Keratinocyte (primary cell): ENCODE data around the gene FLNA. TPM values are rescaled to one million over a fixed set of nuclear protein-coding genes. Genes with fewer than 3 reads are reported as not detected.

Experiments used
- DNase-seq: peaks from one replicate; pipeline ENCODE4 v3.0.0-alpha.2; 2011; ENCODE audit warnings: low read depth, missing footprints, low spot score
- FAIRE-seq: peaks from 2 replicates; lab custom pipeline; 2011; peaks lifted over from hg19 to GRCh38; lab: Jason Lieb, UNC
- H2AFZ ChIP-seq: 2 replicates; pipeline ENCODE4 v1.6.0; 2012; ENCODE audit warnings: low read length, control low read depth, inconsistent platforms; ENCODE audit not compliant: control insufficient read depth
- H3K27ac ChIP-seq: 2 replicates; pipeline ENCODE4 v1.5.1; 2011; ENCODE audit warnings: low read length; ENCODE audit not compliant: control insufficient read depth, insufficient read depth
- H3K27me3 ChIP-seq: 3 replicates; pipeline ENCODE4 v1.6.0; 2011; ENCODE audit warnings: low read length; ENCODE audit not compliant: control insufficient read depth, insufficient read depth; ENCODE audit errors: extremely low read depth
- H3K36me3 ChIP-seq, 2 experiments: 2 replicates in 1 of 2; 3 replicates in 1 of 2; pipeline ENCODE4 v1.5.1; 2011; ENCODE audit warnings: low read length in 2 of 2, mild to moderate bottlenecking in 1 of 2; ENCODE audit not compliant: control insufficient read depth in 2 of 2, insufficient read depth in 2 of 2; ENCODE audit errors: extremely low read depth in 1 of 2
- H3K4me1 ChIP-seq: 3 replicates; pipeline ENCODE4 v1.5.1; 2011; ENCODE audit warnings: low read length; ENCODE audit not compliant: control insufficient read depth, insufficient read depth; ENCODE audit errors: extremely low read depth
- H3K4me2 ChIP-seq: 3 replicates; pipeline ENCODE4 v1.6.0; 2011; ENCODE audit warnings: low read depth, low read length; ENCODE audit not compliant: control insufficient read depth, insufficient read depth; ENCODE audit errors: extremely low read depth
- H3K4me3 ChIP-seq, 3 experiments: fragments of 200-600 bp in 1 of 3; sonication (generic) in 1 of 3; 2 replicates in 2 of 3; 3 replicates in 1 of 3; pipeline ENCODE4 v1.5.1; 2011 to 2016; ENCODE audit warnings: low read length in 3 of 3, mild to moderate bottlenecking in 3 of 3, control low read depth in 2 of 3, inconsistent platforms in 1 of 3, low read depth in 1 of 3, mixed read lengths in 1 of 3, mixed run types in 1 of 3, moderate library complexity in 1 of 3; ENCODE audit not compliant: control insufficient read depth in 2 of 3, insufficient read depth in 2 of 3; ENCODE audit errors: extremely low read depth in 1 of 3
- H3K79me2 ChIP-seq: 2 replicates; pipeline ENCODE4 v1.6.0; 2012; ENCODE audit warnings: low read length; ENCODE audit not compliant: control insufficient read depth, insufficient read depth
- H3K9ac ChIP-seq: 3 replicates; pipeline ENCODE4 v1.6.0; 2011; ENCODE audit warnings: low read length; ENCODE audit not compliant: control insufficient read depth, insufficient read depth; ENCODE audit errors: extremely low read depth
- H3K9me1 ChIP-seq: 3 replicates; pipeline ENCODE4 v1.6.0; 2011; ENCODE audit warnings: low read length; ENCODE audit not compliant: control insufficient read depth, insufficient read depth; ENCODE audit errors: extremely low read depth
- H3K9me3 ChIP-seq: 2 replicates; pipeline ENCODE4 v1.5.1; 2012; ENCODE audit warnings: low read depth, low read length; ENCODE audit not compliant: control insufficient read depth
- H4K20me1 ChIP-seq: 3 replicates; pipeline ENCODE4 v1.6.0; 2011; ENCODE audit warnings: low read length; ENCODE audit not compliant: control insufficient read depth, insufficient read depth; ENCODE audit errors: extremely low read depth
- CTCF ChIP-seq, 3 experiments: IDR thresholded peaks in 1 of 3; conservative IDR thresholded peaks in 1 of 3; optimal IDR thresholded peaks in 1 of 3; 2 replicates in 2 of 3; 3 replicates in 1 of 3; pipeline versions ENCODE3 to v1.5.1; 2011; ENCODE audit warnings: low read length in 3 of 3, mild to moderate bottlenecking in 3 of 3, moderate library complexity in 2 of 3, control low read depth in 1 of 3, inconsistent platforms in 1 of 3; ENCODE audit not compliant: insufficient read depth in 2 of 3; ENCODE audit errors: extremely low read depth in 1 of 3
- EZH2 ChIP-seq: IDR thresholded peaks from one replicate; pipeline ENCODE4 v1.6.1; 2012; ENCODE audit warnings: inconsistent platforms, mild to moderate bottlenecking, low read length, moderate library complexity
- dilution Hi-C: fragments of 300-500 bp; cut with MboI; formaldehyde crosslinking; loops from one replicate; pipeline ENCODE4 v1.7.0; 2020; ENCODE audit warnings: low sequenced_read_pairs; ENCODE audit not compliant: extremely low pct_ligation_motif_present
- polyA plus RNA-seq, 5 experiments: library from polyadenylated mRNA; depleted of rRNA in 3 of 5; stranded (reverse) in 3 of 5; stranded (forward) in 1 of 5; unstranded in 1 of 5; fragments of >200 nt; gene quantifications; 1 replicate in 1 of 5; 2 replicates in 3 of 5; 3 replicates in 1 of 5; pipeline versions ENCODE4 v1.2.1 to v1.2.3, GENCODE V29; 2011 to 2012; ENCODE audit warnings: missing spikeins in 2 of 5, low read depth in 1 of 5, low replicate concordance in 1 of 5

The FLNA gene
- polyA plus RNA-seq, 1 donor (not counting 4 experiments of a cell fraction or from before 2014, with no cell fraction given) = 245 TPM

- no peaks in the 10 kb centered on the region for H3K9me1 ChIP-seq
- H3K4me3 ChIP-seq = peak overlapping the region; percentile 60 to 80 (median 65)
- no peak for DNase-seq
- H3K79me2 ChIP-seq = peaks cover 13% of the 10 kb centered on the region
- no peak for FAIRE-seq
- no peaks in the 10 kb centered on the region for H3K9me3 ChIP-seq
- no peak for TF ChIP-seq EZH2
- TF ChIP-seq CTCF (optimal IDR thresholded peaks at IDR 0.05 in 1 of 3, IDR thresholded peaks at IDR 0.05 in 1 of 3, conservative IDR thresholded peaks at IDR 0.05 in 1 of 3; ENCODE audit: extremely low read depth in 1 of 3, insufficient read depth in 2 of 3, low read length in 3 of 3) = no peak
- no peak overlapping the region for H2AFZ ChIP-seq
- peaks cover 4 to 18% of the 10 kb centered on the region in 2 experiments for H3K36me3 ChIP-seq
- H4K20me1 ChIP-seq = no peaks in the 10 kb centered on the region
- H3K9ac ChIP-seq = peak overlapping the region; percentile 98
- dilution Hi-C loops = no loop called here
- peak overlapping the region; percentile 92 for H3K27ac ChIP-seq
- H3K27me3 ChIP-seq = no peaks in the 10 kb centered on the region
- H3K4me1 ChIP-seq = peaks cover 2% of the 10 kb centered on the region
- peak overlapping the region; percentile 83 for H3K4me2 ChIP-seq
Observed at GRCh38 chrX:154399527-154400368, 25.3 kb upstream of the FLNA start.

- H3K9ac ChIP-seq = peak overlapping the region; percentile 98
- DNase-seq (no peak), FAIRE-seq (no peak)
- H3K79me2 ChIP-seq = peaks cover 13% of the 10 kb centered on the region
- H3K27ac ChIP-seq = peak overlapping the region; percentile 92
- peak overlapping the region; percentile 60 to 80 (median 65) for H3K4me3 ChIP-seq
- no peaks in the 10 kb centered on the region for H3K9me3 ChIP-seq
- no peaks in the 10 kb centered on the region for H3K27me3 ChIP-seq
- peaks cover 2% of the 10 kb centered on the region for H3K4me1 ChIP-seq
- H3K4me2 ChIP-seq = peak overlapping the region; percentile 83
- H3K9me1 ChIP-seq = no peaks in the 10 kb centered on the region
- no peak overlapping the region for H2AFZ ChIP-seq
- no peaks in the 10 kb centered on the region for H4K20me1 ChIP-seq
- dilution Hi-C loops = no loop called here
- peaks cover 4 to 18% of the 10 kb centered on the region in 2 experiments for H3K36me3 ChIP-seq
- TF ChIP-seq EZH2 = no peak
- TF ChIP-seq CTCF (optimal IDR thresholded peaks at IDR 0.05 in 1 of 3, IDR thresholded peaks at IDR 0.05 in 1 of 3, conservative IDR thresholded peaks at IDR 0.05 in 1 of 3; ENCODE audit: extremely low read depth in 1 of 3, insufficient read depth in 2 of 3, low read length in 3 of 3) = peak in 2 of 3 experiments; percentile 66 to 67
Observed at GRCh38 chrX:154398668-154399526, 24.5 kb upstream of the FLNA start.
